ENCODE results near the gene GRM1.

The GRM1 gene

DNA sequence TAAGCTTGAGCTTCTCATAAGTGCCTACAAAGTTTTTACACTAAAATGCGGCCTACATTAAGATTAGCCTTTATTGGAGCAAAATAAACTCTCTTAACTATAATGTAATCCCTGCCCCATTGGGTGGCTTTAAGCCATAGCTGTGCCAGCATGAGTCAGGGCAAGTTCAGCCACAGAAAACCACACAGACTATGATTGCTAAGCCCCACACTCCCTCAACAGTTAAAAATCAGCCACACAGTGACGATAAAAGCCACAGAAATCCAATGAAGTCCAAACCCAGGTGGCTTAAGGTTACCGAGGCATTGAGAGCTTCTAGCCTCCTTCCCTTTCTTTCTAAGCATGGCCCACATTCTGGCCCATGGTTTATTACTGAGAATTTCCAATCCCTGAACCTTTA is 61.6 kb downstream of the GRM1 start:
- in situ Hi-C loops (cut with MboI; ENCODE audit: low pct_unique_long_range_greater_than_20kb, low sequenced_read_pairs, unreplicated experiment): no loop called here

DNA sequence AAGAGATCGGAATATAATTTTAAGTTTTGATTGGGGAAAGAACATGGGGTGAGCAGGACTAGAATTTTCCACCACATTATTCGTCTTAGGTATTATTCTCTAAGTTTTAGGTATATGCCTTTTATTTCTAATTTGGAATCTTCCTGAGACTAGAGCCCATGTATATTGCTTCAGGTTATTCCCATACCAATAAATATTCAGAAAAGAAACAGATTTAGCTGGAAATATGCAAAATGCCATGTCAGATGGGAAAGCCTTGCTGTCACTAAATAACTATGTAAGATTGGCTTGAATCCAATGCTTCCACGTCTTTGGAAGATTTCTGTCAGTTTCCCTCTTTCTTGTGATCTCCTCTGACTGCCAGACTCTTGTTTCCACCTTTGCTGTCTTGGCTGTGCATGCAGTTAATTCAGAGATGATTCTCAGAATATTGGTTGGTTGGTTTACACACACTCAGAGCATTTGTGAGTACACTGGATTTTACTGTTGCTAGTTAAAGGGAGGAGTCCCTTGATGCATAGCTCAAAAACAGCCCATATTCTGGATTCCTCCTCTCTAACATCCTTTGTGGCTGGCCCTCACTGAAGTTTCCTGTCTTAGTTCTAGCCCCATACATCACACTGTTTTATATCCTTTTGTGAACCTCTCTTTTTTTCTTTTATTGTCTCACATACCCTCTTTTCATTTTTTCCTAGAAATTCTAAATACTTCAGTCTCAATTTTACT is 64.3 kb downstream of the GRM1 start:
- in situ Hi-C loops (cut with MboI; ENCODE audit: low pct_unique_long_range_greater_than_20kb, low sequenced_read_pairs, unreplicated experiment): no loop called here
- no peak for DNase-seq (ENCODE audit: low spot score)
- TF ChIP-seq, protein P1, sequence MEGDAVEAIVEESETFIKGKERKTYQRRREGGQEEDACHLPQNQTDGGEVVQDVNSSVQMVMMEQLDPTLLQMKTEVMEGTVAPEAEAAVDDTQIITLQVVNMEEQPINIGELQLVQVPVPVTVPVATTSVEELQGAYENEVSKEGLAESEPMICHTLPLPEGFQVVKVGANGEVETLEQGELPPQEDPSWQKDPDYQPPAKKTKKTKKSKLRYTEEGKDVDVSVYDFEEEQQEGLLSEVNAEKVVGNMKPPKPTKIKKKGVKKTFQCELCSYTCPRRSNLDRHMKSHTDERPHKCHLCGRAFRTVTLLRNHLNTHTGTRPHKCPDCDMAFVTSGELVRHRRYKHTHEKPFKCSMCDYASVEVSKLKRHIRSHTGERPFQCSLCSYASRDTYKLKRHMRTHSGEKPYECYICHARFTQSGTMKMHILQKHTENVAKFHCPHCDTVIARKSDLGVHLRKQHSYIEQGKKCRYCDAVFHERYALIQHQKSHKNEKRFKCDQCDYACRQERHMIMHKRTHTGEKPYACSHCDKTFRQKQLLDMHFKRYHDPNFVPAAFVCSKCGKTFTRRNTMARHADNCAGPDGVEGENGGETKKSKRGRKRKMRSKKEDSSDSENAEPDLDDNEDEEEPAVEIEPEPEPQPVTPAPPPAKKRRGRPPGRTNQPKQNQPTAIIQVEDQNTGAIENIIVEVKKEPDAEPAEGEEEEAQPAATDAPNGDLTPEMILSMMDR (IDR thresholded peaks at IDR 0.05; ENCODE audit: extremely low read depth, insufficient read depth, missing control alignments): no peak

More for the DNA sequence above, 61.6 kb downstream of the GRM1 start:
- no peak for DNase-seq (ENCODE audit: low spot score)
- TF ChIP-seq, protein P1 (IDR thresholded peaks at IDR 0.05; ENCODE audit: extremely low read depth, insufficient read depth, missing control alignments): no peak

DNA sequence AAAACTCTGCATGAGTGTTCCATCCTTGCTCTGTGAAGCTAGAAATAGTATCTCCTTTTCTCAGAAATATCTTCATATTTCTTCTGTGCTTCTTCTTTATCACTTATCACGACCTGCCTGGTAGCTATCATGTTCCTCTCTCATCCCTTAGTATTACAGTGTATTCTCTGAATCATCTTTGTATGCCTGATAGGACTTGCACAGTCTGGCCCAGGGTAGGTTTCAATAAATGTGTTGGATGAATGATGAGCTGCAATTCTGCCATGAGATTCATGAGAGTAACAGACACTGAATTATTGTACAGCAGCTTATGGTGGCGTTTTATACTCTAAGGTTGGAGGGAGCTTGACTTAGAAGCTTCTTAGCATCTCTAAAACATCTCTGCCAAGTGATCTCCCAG is 66.6 kb downstream of the GRM1 start:
- in situ Hi-C loops (cut with MboI; ENCODE audit: low pct_unique_long_range_greater_than_20kb, low sequenced_read_pairs, unreplicated experiment): no loop called here
- TF ChIP-seq, protein P1 (IDR thresholded peaks at IDR 0.05; ENCODE audit: extremely low read depth, insufficient read depth, missing control alignments): no peak
- DNase-seq (ENCODE audit: low spot score): no peak

DNA sequence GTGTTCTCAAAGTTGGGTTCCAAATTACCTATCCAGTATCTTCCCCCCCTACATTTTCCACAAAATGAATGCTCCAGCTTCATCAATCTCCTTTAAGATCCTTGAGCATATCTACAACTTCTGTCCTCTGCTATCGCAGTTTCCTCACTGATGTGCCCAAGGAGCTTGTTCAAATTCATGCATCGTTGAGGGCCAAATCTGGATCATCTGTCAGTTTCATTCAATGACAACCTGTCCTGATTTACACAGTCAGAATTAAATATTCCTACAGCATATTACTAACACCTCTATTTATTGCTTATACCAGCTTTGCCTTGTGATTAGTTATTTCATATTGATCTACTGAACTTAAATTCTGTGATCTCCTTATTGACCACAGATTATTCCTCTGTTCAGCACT is 68.7 kb downstream of the GRM1 start:
- no peak for DNase-seq (ENCODE audit: low spot score)
- in situ Hi-C loops (cut with MboI; ENCODE audit: low pct_unique_long_range_greater_than_20kb, low sequenced_read_pairs, unreplicated experiment): no loop called here
- TF ChIP-seq, protein P1 (IDR thresholded peaks at IDR 0.05; ENCODE audit: extremely low read depth, insufficient read depth, missing control alignments): no peak

DNA sequence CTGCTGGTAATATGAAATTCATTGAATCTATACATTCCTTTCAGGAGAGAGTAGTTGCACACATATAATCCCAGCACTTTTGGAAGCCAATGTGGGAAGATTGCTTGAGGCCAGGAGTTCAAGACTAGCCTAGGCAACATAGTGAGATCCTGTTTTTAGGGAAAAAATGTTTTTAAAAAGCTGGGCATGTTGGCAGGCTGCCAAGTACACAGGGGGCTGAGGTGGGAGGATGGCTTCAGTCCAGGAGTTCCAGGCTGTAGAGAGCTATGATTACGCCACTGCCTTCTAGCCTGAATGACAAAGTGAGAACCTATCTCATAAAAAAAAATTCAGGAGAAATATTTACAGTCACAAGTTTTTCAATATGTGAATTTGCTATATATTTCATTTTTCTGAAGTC is 71.9 kb downstream of the GRM1 start:
- no peak for DNase-seq (ENCODE audit: low spot score)
- TF ChIP-seq, protein P1 (IDR thresholded peaks at IDR 0.05; ENCODE audit: extremely low read depth, insufficient read depth, missing control alignments): no peak
- in situ Hi-C loops (cut with MboI; ENCODE audit: low pct_unique_long_range_greater_than_20kb, low sequenced_read_pairs, unreplicated experiment): no loop called here

DNA sequence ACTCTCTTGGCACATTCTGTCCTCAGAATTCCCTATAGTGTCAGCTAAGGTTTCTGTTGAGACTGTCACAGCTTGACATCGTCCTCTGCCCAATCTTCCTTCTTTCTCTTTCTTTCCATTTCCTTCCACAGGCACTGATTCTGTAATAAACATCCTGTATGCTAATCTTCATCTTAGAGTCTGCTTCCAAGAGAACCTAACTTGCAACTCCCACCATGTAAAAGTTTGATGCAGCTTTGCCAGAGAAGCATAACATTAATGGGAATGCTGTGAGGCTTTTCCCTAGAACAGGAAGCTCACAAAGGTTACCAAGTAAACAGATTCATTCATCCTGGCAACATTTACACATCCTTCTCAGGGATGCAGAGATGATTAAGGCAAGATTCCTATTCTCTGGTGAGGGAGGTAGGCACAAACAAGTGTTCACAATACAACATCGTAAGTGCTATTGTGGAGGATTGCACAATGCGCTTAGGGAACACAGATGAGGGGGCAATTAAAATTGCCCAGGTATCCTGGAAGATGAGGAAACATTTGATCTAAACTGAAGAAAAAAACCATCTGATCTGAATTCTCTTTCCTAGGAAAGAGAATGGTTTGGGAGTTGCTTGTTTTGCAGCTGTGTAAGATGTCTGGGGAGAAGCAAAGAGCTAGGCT is 74.7 kb downstream of the GRM1 start:
- no peak for DNase-seq (ENCODE audit: low spot score)
- TF ChIP-seq, protein P1 (IDR thresholded peaks at IDR 0.05; ENCODE audit: extremely low read depth, insufficient read depth, missing control alignments): no peak
- in situ Hi-C loops (cut with MboI; ENCODE audit: low pct_unique_long_range_greater_than_20kb, low sequenced_read_pairs, unreplicated experiment): no loop called here
